ENCODE measurements around the gene NWD2.

The NWD2 gene

DNA sequence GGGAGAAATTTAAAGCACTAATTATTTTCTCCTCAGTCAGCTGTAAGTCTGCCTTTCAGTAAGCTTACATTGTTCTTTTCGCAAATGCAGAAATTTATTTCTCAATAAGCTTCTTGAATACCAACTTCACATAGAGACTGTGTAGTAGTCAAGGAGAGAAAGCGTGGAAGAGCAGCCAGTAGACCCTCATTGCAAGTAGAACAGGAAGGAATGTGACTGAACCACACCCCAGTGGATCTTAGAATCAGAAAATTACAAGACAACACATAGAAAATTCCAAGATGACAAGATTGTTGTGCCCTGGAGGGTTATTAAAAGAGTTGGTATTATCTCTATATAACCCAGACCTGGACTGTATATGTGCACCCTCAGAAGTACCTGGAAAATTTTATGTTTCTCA is 224.7 kb downstream of the NWD2 start:
- Mint-ChIP-seq H3K27ac (no peak overlapping the region), H3K36me3 (ENCODE audit: low read depth) (no peaks in the 10 kb centered on the region), H3K4me1 (ENCODE audit: low read depth) (no peaks in the 10 kb centered on the region), H3K4me3 (no peak overlapping the region), H3K27me3 (ENCODE audit: low read depth) (peaks cover 26% of the 10 kb centered on the region), H3K9me3 (no peaks in the 10 kb centered on the region)

DNA sequence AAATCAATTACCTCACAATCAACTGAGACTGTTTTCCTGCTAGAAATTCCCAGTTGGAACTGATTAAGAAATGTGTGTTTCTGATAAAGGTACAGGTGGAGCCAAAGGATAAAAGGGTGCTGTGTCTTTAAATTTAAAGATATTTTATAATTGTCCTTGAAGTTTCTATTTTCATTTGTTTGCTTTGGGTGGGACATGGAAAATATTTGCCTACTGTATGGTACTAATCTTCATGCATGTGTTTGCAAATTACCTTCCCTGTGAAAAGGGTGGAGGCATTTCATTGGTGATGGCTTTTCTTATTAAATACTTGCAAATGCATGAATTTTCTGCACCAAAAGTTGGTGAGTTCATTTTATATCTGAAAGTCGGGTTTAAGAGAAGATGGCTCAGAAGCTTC is 225.7 kb downstream of the NWD2 start:
- H3K27ac Mint-ChIP-seq = no peak overlapping the region

GRCh38 chr4:37471093-37471492 is 226.6 kb downstream of the NWD2 start:
- H3K4me1 Mint-ChIP-seq (ENCODE audit: low read depth) = no peaks in the 10 kb centered on the region
- no peaks in the 10 kb centered on the region for H3K9me3 Mint-ChIP-seq
- H3K27me3 Mint-ChIP-seq (ENCODE audit: low read depth) = peaks cover 33% of the 10 kb centered on the region
- no peak overlapping the region for H3K4me3 Mint-ChIP-seq
- H3K27ac Mint-ChIP-seq = no peak overlapping the region
- no peaks in the 10 kb centered on the region for H3K36me3 Mint-ChIP-seq (ENCODE audit: low read depth)

More for the DNA sequence above, 225.7 kb downstream of the NWD2 start:
- H3K4me3 Mint-ChIP-seq = no peak overlapping the region
- no peaks in the 10 kb centered on the region for H3K9me3 Mint-ChIP-seq
- no peaks in the 10 kb centered on the region for H3K4me1 Mint-ChIP-seq (ENCODE audit: low read depth)
- H3K36me3 Mint-ChIP-seq (ENCODE audit: low read depth) = no peaks in the 10 kb centered on the region
- peaks cover 29% of the 10 kb centered on the region for H3K27me3 Mint-ChIP-seq (ENCODE audit: low read depth)

DNA sequence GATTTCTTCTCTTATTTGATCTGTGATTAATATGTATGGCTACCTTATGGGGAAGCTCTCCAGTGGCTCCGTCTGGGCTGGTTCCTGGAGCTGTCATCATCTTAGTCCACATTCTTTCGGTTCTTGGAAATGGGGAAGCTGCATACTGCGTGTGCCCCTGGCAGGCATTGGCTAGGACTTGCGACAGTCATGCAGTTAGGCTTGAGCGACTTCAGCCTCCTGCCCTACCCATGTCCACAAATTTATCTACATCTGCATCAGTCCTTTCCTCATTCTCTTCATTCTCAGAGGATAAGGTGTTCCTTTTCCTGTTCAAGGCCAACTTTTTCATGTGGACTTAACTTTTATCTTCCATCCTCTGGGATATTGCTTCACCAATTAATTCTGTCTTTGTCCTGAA is 227.4 kb downstream of the NWD2 start:
- Mint-ChIP-seq H3K4me1 (ENCODE audit: low read depth) (no peaks in the 10 kb centered on the region), H3K4me3 (no peak overlapping the region), H3K36me3 (ENCODE audit: low read depth) (no peaks in the 10 kb centered on the region), H3K9me3 (no peaks in the 10 kb centered on the region), H3K27ac (no peak overlapping the region), H3K27me3 (ENCODE audit: low read depth) (peaks cover 38% of the 10 kb centered on the region)

GRCh38 chr4:37473807-37474206 is 229.3 kb downstream of the NWD2 start:
- H3K9me3 Mint-ChIP-seq = no peaks in the 10 kb centered on the region
- H3K4me1 Mint-ChIP-seq (ENCODE audit: low read depth) = no peaks in the 10 kb centered on the region
- H3K27ac Mint-ChIP-seq = no peak overlapping the region
- H3K4me3 Mint-ChIP-seq = no peak overlapping the region
- H3K36me3 Mint-ChIP-seq (ENCODE audit: low read depth) = no peaks in the 10 kb centered on the region
- peaks cover 40% of the 10 kb centered on the region for H3K27me3 Mint-ChIP-seq (ENCODE audit: low read depth)

DNA sequence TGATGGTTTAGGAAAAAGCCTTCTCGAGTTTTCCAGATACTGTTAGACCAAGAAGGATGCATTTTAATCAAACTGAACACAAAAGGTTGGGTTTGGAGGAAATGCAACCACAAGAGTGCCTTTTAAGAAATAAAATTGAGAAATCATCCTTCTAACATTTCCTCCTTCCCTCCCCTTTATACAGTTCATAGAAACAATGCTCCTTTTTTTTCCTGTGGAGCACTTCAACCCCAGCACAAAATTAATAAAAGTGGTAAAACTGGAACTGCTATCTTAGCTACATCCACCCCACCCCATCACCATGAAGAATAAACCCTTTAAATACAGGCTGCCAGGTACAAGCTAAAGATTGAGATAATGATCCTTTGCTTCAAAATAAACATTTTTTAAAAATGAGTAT is 230.5 kb downstream of the NWD2 start:
- H3K4me1 Mint-ChIP-seq (ENCODE audit: low read depth) = no peaks in the 10 kb centered on the region

DNA sequence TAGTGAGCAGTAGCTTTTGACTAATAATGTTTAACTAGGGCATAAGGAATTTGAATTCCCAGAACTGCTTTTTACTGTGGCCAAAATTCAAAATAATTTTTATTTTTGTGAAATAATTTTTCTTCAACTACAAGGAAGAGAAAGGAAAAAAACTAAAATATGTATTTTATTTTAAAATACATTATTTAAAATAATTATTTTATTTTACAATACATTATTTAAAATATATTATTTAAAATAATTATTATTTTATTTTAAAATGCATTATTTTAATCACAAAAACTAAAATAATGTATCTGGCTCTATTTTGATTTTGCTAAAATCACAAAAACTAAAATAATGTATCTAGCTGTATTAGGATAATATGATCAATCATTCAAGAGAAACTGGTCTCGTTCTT is 231.2 kb downstream of the NWD2 start:
- Mint-ChIP-seq H3K27me3 (ENCODE audit: low read depth) (peaks cover 34% of the 10 kb centered on the region), H3K9me3 (no peaks in the 10 kb centered on the region), H3K4me1 (ENCODE audit: low read depth) (no peaks in the 10 kb centered on the region), H3K27ac (no peak overlapping the region), H3K36me3 (ENCODE audit: low read depth) (no peaks in the 10 kb centered on the region), H3K4me3 (no peak overlapping the region)

More for the DNA sequence above, 230.5 kb downstream of the NWD2 start:
- H3K9me3 Mint-ChIP-seq = no peaks in the 10 kb centered on the region
- no peaks in the 10 kb centered on the region for H3K36me3 Mint-ChIP-seq (ENCODE audit: low read depth)
- H3K27me3 Mint-ChIP-seq (ENCODE audit: low read depth) = peaks cover 37% of the 10 kb centered on the region
- no peak overlapping the region for H3K27ac Mint-ChIP-seq
- no peak overlapping the region for H3K4me3 Mint-ChIP-seq

- Mint-ChIP-seq H3K9me3 (no peaks in the 10 kb centered on the region), H3K4me1 (ENCODE audit: low read depth) (no peaks in the 10 kb centered on the region), H3K27ac (no peak overlapping the region), H3K36me3 (ENCODE audit: low read depth) (no peaks in the 10 kb centered on the region), H3K27me3 (ENCODE audit: low read depth) (peaks cover 32% of the 10 kb centered on the region), H3K4me3 (no peak overlapping the region)
Observed at GRCh38 chr4:37476256-37476655, 231.7 kb downstream of the NWD2 start.

GRCh38 chr4:37476691-37477090 is 232.1 kb downstream of the NWD2 start:
- H3K27me3 Mint-ChIP-seq (ENCODE audit: low read depth) = peaks cover 32% of the 10 kb centered on the region
- H3K9me3 Mint-ChIP-seq = peaks cover 3% of the 10 kb centered on the region
- no peak overlapping the region for H3K4me3 Mint-ChIP-seq
- no peak overlapping the region for H3K27ac Mint-ChIP-seq
- H3K36me3 Mint-ChIP-seq (ENCODE audit: low read depth) = no peaks in the 10 kb centered on the region
- no peaks in the 10 kb centered on the region for H3K4me1 Mint-ChIP-seq (ENCODE audit: low read depth)

- H3K4me1 Mint-ChIP-seq (ENCODE audit: low read depth) = no peaks in the 10 kb centered on the region
- peaks cover 8% of the 10 kb centered on the region for H3K9me3 Mint-ChIP-seq
- no peak overlapping the region for H3K4me3 Mint-ChIP-seq
- H3K36me3 Mint-ChIP-seq (ENCODE audit: low read depth) = no peaks in the 10 kb centered on the region
- H3K27me3 Mint-ChIP-seq (ENCODE audit: low read depth) = peaks cover 29% of the 10 kb centered on the region
- no peak overlapping the region for H3K27ac Mint-ChIP-seq
Observed at GRCh38 chr4:37477126-37477525, 232.6 kb downstream of the NWD2 start.

- Mint-ChIP-seq H3K9me3 (peaks cover 9% of the 10 kb centered on the region), H3K27ac (no peak overlapping the region), H3K36me3 (ENCODE audit: low read depth) (no peaks in the 10 kb centered on the region), H3K27me3 (ENCODE audit: low read depth) (peaks cover 25% of the 10 kb centered on the region), H3K4me3 (no peak overlapping the region), H3K4me1 (ENCODE audit: low read depth) (no peaks in the 10 kb centered on the region)
Observed at GRCh38 chr4:37478151-37478550, 233.6 kb downstream of the NWD2 start.

GRCh38 chr4:37480509-37480908 is 236.0 kb downstream of the NWD2 start:
- no peak overlapping the region for H3K4me3 Mint-ChIP-seq
- H3K36me3 Mint-ChIP-seq (ENCODE audit: low read depth) = no peaks in the 10 kb centered on the region
- H3K4me1 Mint-ChIP-seq (ENCODE audit: low read depth) = no peaks in the 10 kb centered on the region
- H3K27me3 Mint-ChIP-seq (ENCODE audit: low read depth) = peaks cover 18% of the 10 kb centered on the region
- H3K9me3 Mint-ChIP-seq = peaks cover 10% of the 10 kb centered on the region
- no peak overlapping the region for H3K27ac Mint-ChIP-seq

- Mint-ChIP-seq H3K36me3 (ENCODE audit: low read depth) (no peaks in the 10 kb centered on the region), H3K4me1 (ENCODE audit: low read depth) (no peaks in the 10 kb centered on the region), H3K9me3 (peaks cover 10% of the 10 kb centered on the region), H3K27me3 (ENCODE audit: low read depth) (peaks cover 13% of the 10 kb centered on the region), H3K27ac (no peak overlapping the region), H3K4me3 (no peak overlapping the region)
Observed at GRCh38 chr4:37481547-37482122, 237.1 kb downstream of the NWD2 start.

DNA sequence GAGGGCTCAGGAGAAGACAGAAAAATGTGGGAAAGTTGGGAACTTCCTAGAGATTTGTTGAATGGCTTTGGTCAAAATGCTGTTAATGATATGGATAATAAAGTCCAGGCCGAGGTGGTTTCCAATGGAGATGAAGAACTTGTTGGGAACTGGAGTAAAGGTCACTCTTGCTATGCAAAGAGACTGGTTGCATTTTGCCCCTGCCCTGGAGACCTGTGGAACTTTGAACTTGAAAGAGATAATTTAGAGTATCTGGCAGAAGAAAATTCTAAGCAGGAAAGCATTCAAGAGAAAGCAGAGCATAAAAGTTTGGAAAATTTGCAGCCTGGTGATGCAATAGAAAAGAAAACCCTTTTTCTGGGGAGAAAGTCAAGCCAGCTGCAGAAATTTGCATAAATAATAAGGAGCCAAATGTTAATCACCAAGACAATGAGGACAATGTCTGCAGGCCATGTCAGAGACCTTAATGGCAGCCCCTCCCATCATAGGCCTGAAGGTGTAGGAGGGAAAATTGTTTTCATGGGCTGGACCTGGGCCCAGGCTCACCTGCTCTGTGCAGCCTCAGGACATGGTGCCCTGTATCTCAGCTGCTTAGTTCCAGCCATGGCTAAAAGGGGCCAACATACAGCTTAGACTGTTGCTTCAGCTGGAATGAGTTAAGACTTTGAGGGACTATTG is 237.8 kb downstream of the NWD2 start:
- Mint-ChIP-seq H3K4me1 (ENCODE audit: low read depth) (no peaks in the 10 kb centered on the region), H3K36me3 (ENCODE audit: low read depth) (no peaks in the 10 kb centered on the region)

DNA sequence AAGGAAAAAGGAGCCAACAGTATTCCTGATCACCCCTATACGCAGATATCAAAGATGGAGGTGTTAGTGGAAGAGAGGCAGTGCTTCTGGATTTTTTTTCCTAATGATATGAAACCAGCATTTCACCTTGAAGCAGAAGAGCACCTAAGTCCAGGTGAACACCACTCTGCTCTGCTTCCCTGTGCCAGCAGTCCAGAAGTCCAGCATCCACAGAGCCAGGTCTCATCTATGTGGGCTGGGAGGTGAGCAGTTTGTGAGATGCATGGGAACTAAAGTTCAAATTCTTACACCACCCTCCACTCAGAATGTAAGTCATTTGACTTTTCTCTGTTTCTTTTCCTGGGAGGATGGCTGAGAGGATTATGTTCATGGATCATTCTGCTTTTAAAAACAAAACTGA is 239.1 kb downstream of the NWD2 start:
- Mint-ChIP-seq H3K27me3 (ENCODE audit: low read depth) (peaks cover 11% of the 10 kb centered on the region), H3K36me3 (ENCODE audit: low read depth) (peaks cover under 1% of the 10 kb centered on the region), H3K27ac (no peak overlapping the region), H3K4me3 (no peak overlapping the region), H3K4me1 (ENCODE audit: low read depth) (no peaks in the 10 kb centered on the region), H3K9me3 (peaks cover 10% of the 10 kb centered on the region)

More for the DNA sequence above, 237.8 kb downstream of the NWD2 start:
- Mint-ChIP-seq H3K27ac (no peak overlapping the region), H3K27me3 (ENCODE audit: low read depth) (peaks cover 10% of the 10 kb centered on the region), H3K9me3 (peaks cover 10% of the 10 kb centered on the region), H3K4me3 (no peak overlapping the region)
